Glomerular visceral epithelial cell (primary cell): ENCODE measurements around the gene EIF1B.
"Not testable (repeated sequence)": the region's sequence is repeated elsewhere in the genome, so short reads cannot be mapped to it uniquely, and the experiment has no call there.

Source experiments
- DNase-seq: peaks from one replicate; pipeline ENCODE4 v3.0.0-alpha.2; 2016; ENCODE audit errors: extremely low spot score

Gene EIF1B

GRCh38 chr3:40309418-40309924 lies at the start of gene EIF1B:
Gene EIF1B, plus strand, starts transcription at chr3:40309707. Its CDS starts 235 bp downstream, at chr3:40309942.
- peak; percentile 98 for DNase-seq

GRCh38 chr3:40262331-40262730 lies 47.2 kb upstream of the EIF1B start:
- DNase-seq = no peak

DNA sequence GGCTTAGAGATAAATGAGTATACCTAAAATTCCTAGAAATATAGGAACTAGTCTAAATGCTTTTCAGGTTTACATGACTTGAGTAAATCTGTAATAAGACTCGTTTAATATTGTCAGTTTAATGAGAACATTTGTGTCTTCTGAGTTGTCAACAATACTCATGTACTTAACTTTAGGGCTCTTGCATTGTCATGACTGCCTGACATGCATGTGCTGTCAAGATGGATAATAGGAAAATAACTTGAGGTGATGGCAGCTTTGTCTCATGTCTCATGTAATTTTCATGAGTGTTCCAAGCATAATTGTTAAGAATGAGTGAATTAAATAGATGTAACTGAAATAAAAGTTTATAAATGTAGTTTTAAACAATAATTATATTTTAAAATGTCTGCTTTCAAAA lies 45.1 kb upstream of the EIF1B start:
- no peak for DNase-seq

- no peak for DNase-seq
These were observed 44.3 kb upstream of the EIF1B start for GRCh38 chr3:40265181-40265580.

DNA sequence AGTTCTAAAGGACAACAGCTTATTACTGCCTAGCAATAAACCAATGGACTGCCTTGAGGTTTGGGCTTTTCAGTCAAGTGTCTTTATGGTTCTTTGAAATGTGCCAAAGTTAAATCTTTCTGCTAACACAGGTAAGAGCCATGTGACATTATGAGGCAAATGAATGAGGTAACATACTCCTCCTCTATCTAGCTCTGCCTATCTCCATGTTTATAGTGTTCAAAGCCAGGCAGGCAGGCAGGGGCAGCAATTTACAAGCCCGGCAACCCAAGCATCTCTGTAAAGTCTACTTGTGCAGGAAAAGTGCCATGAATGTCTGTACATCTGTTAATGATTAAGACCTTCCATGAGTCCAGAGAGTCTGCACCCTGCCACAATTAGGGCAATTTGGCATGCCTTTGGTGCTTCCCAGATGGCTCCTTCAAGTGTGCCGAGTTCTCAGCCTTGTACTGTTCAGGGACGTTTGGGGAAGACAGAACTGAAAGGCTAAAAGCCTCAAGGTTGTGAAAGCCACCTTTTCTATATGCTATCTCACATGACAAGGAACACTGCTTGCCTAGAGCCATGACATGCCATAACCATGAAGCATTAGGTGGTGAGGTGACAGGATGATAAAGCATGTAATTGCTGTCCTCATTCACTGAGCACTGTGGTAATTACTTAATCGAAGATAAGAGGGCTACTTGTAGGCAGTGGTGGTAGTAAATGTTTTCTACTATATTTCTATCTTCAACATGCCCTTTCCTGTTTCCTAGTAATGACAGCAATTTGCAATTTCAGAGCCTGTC lies 41.4 kb upstream of the EIF1B start:
- DNase-seq = no peak

DNA sequence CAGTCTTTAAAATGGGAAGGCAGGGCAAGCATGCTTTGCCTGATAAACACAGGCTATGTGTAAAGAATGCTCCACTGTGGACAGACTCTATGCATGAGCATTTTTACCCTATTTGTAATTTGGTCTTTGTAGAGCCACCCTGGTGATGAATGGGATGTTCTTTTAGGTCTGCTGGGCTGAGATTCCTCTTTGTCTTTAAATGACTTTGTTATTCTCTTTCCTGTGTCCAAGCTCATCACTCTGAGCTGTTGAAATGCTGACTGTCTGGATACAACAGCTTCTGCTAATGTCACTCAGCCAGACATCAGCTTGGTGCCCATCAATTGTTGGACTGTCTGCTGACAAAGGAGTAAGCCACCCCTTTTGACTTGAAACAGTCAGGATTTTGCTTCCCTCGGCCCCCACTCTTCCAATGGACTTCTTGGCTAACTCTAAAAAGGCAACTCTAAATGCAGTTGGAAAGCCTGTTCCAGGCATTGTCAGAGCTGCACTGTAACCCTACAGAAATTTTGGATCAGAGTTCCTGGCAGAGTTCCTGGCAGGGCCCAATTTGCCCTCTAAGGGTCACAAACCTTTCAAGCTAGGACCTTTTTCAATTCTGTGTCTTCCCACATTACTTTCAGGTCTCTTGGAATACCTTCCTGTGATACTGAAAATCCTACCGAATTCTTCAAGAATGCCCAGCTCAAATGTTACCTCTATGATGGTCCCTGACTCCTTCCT lies 40.5 kb upstream of the EIF1B start:
- DNase-seq = no peak

GRCh38 chr3:40278791-40279190 lies 30.7 kb upstream of the EIF1B start:
- no peak for DNase-seq

DNA sequence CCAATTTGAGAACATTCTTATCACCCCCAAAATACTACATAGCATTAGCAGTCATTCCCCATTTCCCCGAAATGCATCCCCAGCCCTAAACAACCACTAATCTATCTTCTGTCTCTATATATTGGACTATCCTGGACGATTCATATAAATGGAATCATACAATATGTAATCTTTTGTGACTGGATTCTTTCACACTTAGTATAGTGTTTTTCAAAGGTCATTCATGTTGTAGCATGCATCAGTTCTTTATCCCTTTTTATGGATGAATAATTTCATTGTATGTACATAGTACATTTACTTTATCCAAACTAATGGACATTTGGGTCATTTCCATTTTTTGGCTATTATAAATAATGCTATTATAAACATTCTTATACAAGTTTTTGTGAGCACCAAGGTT lies 27.5 kb upstream of the EIF1B start:
- DNase-seq = no peak

- DNase-seq = not testable (repeated sequence)
These were observed 26.4 kb upstream of the EIF1B start for GRCh38 chr3:40283057-40283456.

GRCh38 chr3:40287248-40287647 lies 22.3 kb upstream of the EIF1B start:
- DNase-seq = no peak

DNA sequence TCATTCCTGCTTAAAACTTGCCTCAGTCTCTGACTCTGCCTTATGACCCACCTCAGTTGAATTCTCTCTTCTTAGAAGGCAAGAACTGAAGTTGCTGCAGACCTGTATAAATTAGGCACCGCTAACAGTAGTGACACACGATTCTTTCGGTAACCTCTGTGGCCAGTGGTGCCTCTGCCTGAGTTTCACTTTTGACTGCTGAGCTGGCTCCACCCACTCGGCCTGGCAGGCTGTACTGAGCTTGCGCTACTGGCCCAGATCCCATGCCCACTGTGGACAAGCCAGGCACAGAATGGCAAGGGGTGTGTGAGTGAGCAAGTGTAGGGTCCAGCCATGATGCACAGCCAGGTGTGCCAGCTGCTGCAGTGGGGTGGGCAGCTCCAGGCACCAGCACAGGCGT lies 19.1 kb upstream of the EIF1B start:
- no peak for DNase-seq

- DNase-seq = no peak
These were observed 18.0 kb upstream of the EIF1B start for GRCh38 chr3:40291471-40291870.

DNA sequence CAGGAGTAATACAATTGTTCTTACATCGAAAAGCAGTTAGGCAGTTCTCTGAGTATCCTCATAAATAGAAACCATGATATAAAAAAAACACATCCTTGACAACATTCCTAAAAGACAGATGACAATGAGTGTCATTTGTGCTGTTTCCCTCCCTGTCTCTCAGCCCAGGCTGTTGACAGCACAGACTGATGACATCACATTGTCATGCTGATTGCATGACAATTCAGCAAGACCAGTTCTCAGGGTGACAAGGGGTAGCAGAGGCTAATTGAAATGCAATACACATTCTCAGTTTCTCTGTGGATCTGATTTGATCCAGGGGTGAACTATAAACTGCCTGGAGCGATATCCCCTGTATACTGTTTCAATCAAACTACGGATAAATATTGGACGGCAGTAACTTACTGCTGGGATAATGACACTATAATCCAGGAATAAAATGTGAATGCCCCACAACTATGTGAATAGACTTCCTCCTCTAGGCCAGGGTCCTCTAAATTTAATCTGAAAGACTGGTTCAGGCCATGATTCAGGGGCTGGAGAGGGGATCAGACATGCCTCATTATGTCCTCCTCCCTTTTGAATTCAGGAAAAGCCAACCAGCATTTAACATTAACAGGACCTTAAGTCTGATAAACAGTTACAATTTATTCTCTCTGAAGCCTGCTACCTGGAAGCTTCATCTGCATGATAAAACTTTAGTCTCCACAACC lies 16.7 kb upstream of the EIF1B start:
- no peak for DNase-seq

- no peak for DNase-seq
These were observed 15.1 kb upstream of the EIF1B start for GRCh38 chr3:40294434-40294833.

DNA sequence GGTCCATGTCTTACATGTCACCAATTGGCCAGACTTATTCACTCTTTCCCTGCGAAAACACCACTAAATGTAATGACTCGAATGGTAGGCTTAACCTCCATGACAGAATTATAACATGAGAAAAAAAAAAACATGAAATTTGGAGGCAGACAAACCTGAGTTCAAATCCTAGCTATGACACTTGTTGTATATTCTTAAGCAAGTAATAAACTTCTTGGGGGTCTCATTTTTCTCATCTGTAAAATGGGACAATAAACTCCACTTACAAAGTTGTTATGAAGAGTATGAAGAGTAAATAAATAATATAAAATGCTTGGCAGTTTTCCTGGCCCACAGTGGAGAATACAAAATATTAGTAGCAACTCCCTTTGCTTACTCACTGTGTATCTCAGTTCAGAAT lies 11.4 kb upstream of the EIF1B start:
- DNase-seq = no peak

DNA sequence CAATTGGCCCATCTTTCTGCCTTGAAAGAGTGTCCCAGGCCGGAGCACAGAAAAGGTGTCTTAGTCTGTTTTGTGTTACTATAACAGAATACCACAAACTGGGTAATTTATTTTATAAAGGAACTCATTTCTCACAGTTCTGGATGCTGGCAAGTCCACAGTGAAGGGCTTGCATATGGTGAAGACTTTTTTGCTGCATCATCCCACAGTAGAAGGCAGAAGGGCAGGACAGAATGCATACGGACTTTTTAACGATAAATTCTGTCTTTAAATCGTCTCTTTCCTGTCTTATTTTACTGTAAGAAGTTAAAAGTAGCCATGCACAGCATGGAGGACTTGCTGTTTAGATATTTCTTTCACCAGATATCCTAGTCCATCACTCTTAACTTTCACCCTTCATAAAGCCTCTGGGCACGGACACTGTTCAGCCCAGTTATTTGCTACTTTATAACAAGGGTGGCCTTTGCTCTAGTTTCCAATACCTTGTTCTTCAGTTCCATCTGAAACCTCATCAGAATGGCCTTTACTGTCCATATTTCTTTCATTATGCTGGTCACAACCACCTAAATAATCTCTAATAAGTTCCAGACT lies 10.3 kb upstream of the EIF1B start:
- DNase-seq = no peak

DNA sequence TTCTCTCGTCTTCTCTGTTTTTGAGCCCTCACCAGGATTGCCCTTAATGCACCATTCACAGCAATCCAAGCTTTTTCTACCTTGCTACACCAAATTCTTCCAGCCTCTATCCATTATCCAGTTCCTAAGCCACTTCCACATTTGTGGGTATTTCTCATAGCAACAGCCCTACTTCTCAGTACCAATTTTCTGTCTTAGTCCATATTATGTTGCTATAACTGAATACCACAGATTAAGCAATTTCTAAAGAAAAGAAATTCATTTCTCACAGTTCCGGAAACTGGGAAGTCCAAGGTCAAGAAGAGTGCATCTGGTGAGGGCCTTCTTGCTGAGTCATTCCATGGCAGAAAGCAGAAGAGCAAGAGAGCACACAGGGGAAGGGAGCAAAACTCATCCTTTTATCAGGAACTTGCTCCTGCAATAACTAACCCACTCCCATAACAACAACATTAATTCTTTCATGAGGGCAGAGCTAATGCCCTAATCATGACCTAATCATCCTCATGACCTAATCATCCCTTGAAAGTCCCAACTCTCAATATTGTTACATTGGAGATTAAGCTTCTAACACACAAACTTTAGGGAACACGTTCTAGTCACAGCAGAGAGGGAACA lies 9.7 kb upstream of the EIF1B start:
- DNase-seq = peak; percentile 51

GRCh38 chr3:40302784-40303183 lies 6.7 kb upstream of the EIF1B start:
- DNase-seq = no peak

- DNase-seq = no peak
These were observed 5.2 kb upstream of the EIF1B start for GRCh38 chr3:40304352-40304751.

DNA sequence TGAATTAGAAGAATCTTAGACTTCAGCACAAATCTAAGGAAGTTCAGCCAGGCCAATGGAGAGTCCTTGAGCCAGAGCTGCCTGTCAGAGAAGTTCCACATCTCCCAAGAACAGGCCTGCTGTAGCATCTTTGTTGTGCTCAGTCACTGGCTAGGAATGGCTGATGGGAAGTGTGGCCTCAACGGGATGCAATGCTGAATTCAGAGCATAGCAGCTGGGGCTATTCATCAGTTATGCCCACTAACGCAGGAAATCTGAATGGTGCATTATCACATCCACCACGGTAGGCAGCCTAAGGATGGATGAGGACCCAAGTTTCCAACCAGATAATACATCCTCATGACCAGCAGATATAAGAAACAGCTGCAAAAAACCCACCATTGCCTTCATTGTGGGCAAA lies 3.2 kb upstream of the EIF1B start:
- DNase-seq = no peak

DNA sequence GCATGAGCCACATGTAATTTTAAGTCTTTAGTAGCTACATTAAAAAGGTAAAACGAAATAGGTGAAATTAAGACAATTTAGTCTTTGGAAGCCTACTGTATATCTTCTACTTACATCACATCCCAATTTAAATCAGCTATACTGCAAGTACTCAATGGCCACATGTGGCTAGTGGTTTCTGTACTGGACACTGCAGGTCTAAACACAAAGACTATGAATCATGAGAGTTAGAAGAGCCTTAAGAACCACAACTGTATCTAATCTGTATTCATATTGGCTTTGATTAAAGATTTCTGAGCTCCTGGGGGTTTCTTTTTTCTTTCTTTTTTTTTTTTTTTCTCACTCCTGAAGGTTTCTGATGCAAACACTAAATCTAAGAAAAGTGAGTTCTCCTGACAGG lies 2.3 kb upstream of the EIF1B start:
- no peak for DNase-seq
